Lower lobe of right lung (tissue), 2 donors: ENCODE data around the gene TRPM2. TPM values are rescaled to one million over a fixed set of nuclear protein-coding genes. Genes with fewer than 3 reads are reported as not detected.
"Not testable (repeated sequence)": the region's sequence is repeated elsewhere in the genome, so short reads cannot be mapped to it uniquely, and the experiment has no call there.

Experiments
- ATAC-seq, 2 donors: fragments of 200-7000 bp; cut with Tn5 transposase; one replicate each; pipeline ENCODE4 v1.9.1; 2020 to 2022; ENCODE audit warnings: mild to moderate bottlenecking in 2 of 2, moderate library complexity in 2 of 2
- DNase-seq: peaks from one replicate; pipeline ENCODE4 v3.0.0-alpha.2; 2020
- H3K27ac ChIP-seq: fragments of 200-600 bp; one replicate; pipeline ENCODE4 v1.8.0; 2022
- H3K27me3 ChIP-seq: fragments of 200-600 bp; one replicate; pipeline ENCODE4 v1.8.0; 2022; ENCODE audit warnings: low read depth
- H3K36me3 ChIP-seq: fragments of 200-600 bp; one replicate; pipeline ENCODE4 v1.8.0; 2022; ENCODE audit warnings: mild to moderate bottlenecking
- H3K4me1 ChIP-seq: fragments of 200-600 bp; one replicate; pipeline ENCODE4 v1.8.0; 2022
- H3K4me3 ChIP-seq: fragments of 200-600 bp; one replicate; pipeline ENCODE4 v1.8.0; 2022; ENCODE audit warnings: mild to moderate bottlenecking
- H3K9me3 ChIP-seq: fragments of 200-600 bp; one replicate; pipeline ENCODE4 v1.8.0; 2022
- CTCF ChIP-seq: fragments of 200-600 bp; IDR thresholded peaks from one replicate; pipeline ENCODE4 v1.8.0; 2022; ENCODE audit warnings: antibody characterized with exemption, mild to moderate bottlenecking
- intact Hi-C: fragments of 100-400 bp; cut with DNase I; formaldehyde crosslinking; loops from one replicate; pipeline ENCODE4 v1.11.0; 2022
- total RNA-seq: library from RNA; stranded (reverse); fragmentation: NEBNext Ultra II Directional; extraction: Animal tissue kit (Norgen Biotek cat#: 25700); gene quantifications from one replicate; pipeline ENCODE4 v1.2.1, GENCODE V29; 2021
- donor health status: DM: no; HTN: yes; CAD: no; lungs with severe emphysema.

The TRPM2 gene
- total RNA-seq, 1 donor from 2014 or later, result 17.9 TPM

- no peak for TF ChIP-seq CTCF
- ATAC-seq (no peak), DNase-seq (no peak)
- H3K4me3 ChIP-seq, result no peak overlapping the region
- peaks cover 23% of the 10 kb centered on the region for H3K27me3 ChIP-seq
- no peaks in the 10 kb centered on the region for H3K9me3 ChIP-seq
- peaks cover 18% of the 10 kb centered on the region for H3K4me1 ChIP-seq
- H3K27ac ChIP-seq, result no peak overlapping the region
- H3K36me3 ChIP-seq, result no peaks in the 10 kb centered on the region
- intact Hi-C loops, result no loop called here
Measured at GRCh38 chr21:44356160-44356559, 2.7 kb downstream of the TRPM2 start.

- DNase-seq, result no peak
- TF ChIP-seq CTCF, result no peak
- no peak overlapping the region for H3K4me3 ChIP-seq
- H3K4me1 ChIP-seq, result peaks cover 18% of the 10 kb centered on the region
- H3K27ac ChIP-seq, result no peak overlapping the region
- no peak for ATAC-seq
- no peaks in the 10 kb centered on the region for H3K36me3 ChIP-seq
- H3K27me3 ChIP-seq, result peaks cover 18% of the 10 kb centered on the region
- no peaks in the 10 kb centered on the region for H3K9me3 ChIP-seq
- intact Hi-C loops, result no loop called here
Measured at GRCh38 chr21:44356636-44357035, 3.2 kb downstream of the TRPM2 start.

- Histone ChIP-seq H3K4me1 (peaks cover 16% of the 10 kb centered on the region), H3K36me3 (no peaks in the 10 kb centered on the region), H3K27ac (no peak overlapping the region), H3K9me3 (no peaks in the 10 kb centered on the region), H3K4me3 (no peak overlapping the region), H3K27me3 (peaks cover 12% of the 10 kb centered on the region)
- no peak for TF ChIP-seq CTCF
- no peak for DNase-seq
- no peak for ATAC-seq
- intact Hi-C loops, result no loop called here
Measured at GRCh38 chr21:44357064-44357837, 3.8 kb downstream of the TRPM2 start.

- intact Hi-C loops, result no loop called here
- H3K27ac ChIP-seq, result no peak overlapping the region
- TF ChIP-seq CTCF, result no peak
- peaks cover 6% of the 10 kb centered on the region for H3K9me3 ChIP-seq
- H3K4me1 ChIP-seq, result no peaks in the 10 kb centered on the region
- H3K4me3 ChIP-seq, result no peak overlapping the region
- ATAC-seq (no peak), DNase-seq (no peak)
- no peaks in the 10 kb centered on the region for H3K36me3 ChIP-seq
- H3K27me3 ChIP-seq, result no peaks in the 10 kb centered on the region
Measured at GRCh38 chr21:44359396-44359795, 6.0 kb downstream of the TRPM2 start.

- Histone ChIP-seq H3K4me3 (no peak overlapping the region), H3K4me1 (no peaks in the 10 kb centered on the region), H3K27ac (no peak overlapping the region), H3K27me3 (no peaks in the 10 kb centered on the region), H3K36me3 (no peaks in the 10 kb centered on the region), H3K9me3 (peaks cover 6% of the 10 kb centered on the region)
- intact Hi-C loops, result no loop called here
- ATAC-seq (peak in 1 of 2 donors; percentile 29), DNase-seq (no peak)
- TF ChIP-seq CTCF, result no peak
Measured at GRCh38 chr21:44360159-44360558, 6.7 kb downstream of the TRPM2 start.

GRCh38 chr21:44361903-44362302 lies 8.5 kb downstream of the TRPM2 start:
- ATAC-seq, H3K27ac ChIP-seq, H3K36me3 ChIP-seq, intact Hi-C loops, H3K9me3 ChIP-seq, H3K4me1 ChIP-seq, DNase-seq, H3K4me3 ChIP-seq, H3K27me3 ChIP-seq: not testable (repeated sequence)
